K562 (cell line): Measurements from ENCODE around the gene BICC1.

ENCODE experiments used
- CBX2 ChIP-seq: fragments of 200-600 bp; sonication (generic); IDR thresholded peaks from one replicate; pipeline ENCODE4 v1.6.1; 2012; ENCODE audit warnings: mild to moderate bottlenecking, low read length, inconsistent platforms; ENCODE audit not compliant: insufficient read depth, poor library complexity, severe bottlenecking
- ETS1 ChIP-seq: conservative IDR thresholded peaks from 2 replicates; pipeline ENCODE4 v1.6.1; 2011; ENCODE audit warnings: low read depth, mild to moderate bottlenecking, low read length; ENCODE audit not compliant: control insufficient read depth
- FOXA1 ChIP-seq: fragments of 450-650 bp; IDR thresholded peaks from 2 replicates; pipeline ENCODE4 v1.6.1; 2016; ENCODE audit warnings: mild to moderate bottlenecking, borderline replicate concordance
- GABPA ChIP-seq: fragments of 200-800 bp; sonication (Bioruptor generic); conservative IDR thresholded peaks from 2 replicates; pipeline ENCODE4 v1.6.1; 2016; ENCODE audit warnings: low read depth, missing genetic modification characterization, missing compliant biosample characterization
- JUN ChIP-seq, 2 experiments: sonication (generic) in 1 of 2; formaldehyde crosslinking in 1 of 2; IDR thresholded peaks; 2 replicates each; pipeline versions ENCODE4 v1.6.1 to v1.8.0; 2012 to 2022; ENCODE audit warnings: borderline replicate concordance in 2 of 2, mild to moderate bottlenecking in 2 of 2, improper control_type of control experiment in 1 of 2, low read depth in 1 of 2, low read length in 1 of 2, missing genetic modification reagents in 1 of 2
- POLR2A ChIP-seq: fragments of 450-650 bp; conservative IDR thresholded peaks from 2 replicates; pipeline ENCODE4 v1.6.1; 2016
- SIN3A ChIP-seq, 2 experiments: fragments of 150-350 bp in 1 of 2; IDR thresholded peaks; 2 replicates each; pipeline ENCODE4 v1.6.1; 2011 to 2016; ENCODE audit warnings: borderline replicate concordance in 2 of 2, low read depth in 2 of 2, low read length in 2 of 2, mild to moderate bottlenecking in 2 of 2, moderate library complexity in 2 of 2; ENCODE audit not compliant: control insufficient read depth in 1 of 2
- STAT5A ChIP-seq: IDR thresholded peaks from 2 replicates; pipeline ENCODE4 v1.6.1; 2012; ENCODE audit warnings: low read length, inconsistent platforms, borderline replicate concordance
- ZNF384 ChIP-seq: IDR thresholded peaks from 2 replicates; pipeline ENCODE4 v1.6.1; 2012; ENCODE audit warnings: low read depth, low read length, improper control_type of control experiment
- ZNF395 ChIP-seq: fragments of 200-800 bp; sonication (Bioruptor generic); IDR thresholded peaks from 2 replicates; pipeline ENCODE4 v1.6.1; 2017; ENCODE audit warnings: missing genetic modification characterization, missing compliant biosample characterization
- ZNF561 ChIP-seq: fragments of 450-650 bp; formaldehyde crosslinking; conservative IDR thresholded peaks from 2 replicates; pipeline ENCODE4 v1.4.0; 2020; ENCODE audit warnings: mild to moderate bottlenecking, moderate library complexity
- ZNF639 ChIP-seq, 2 experiments: fragments of 200-800 bp in 1 of 2; sonication (Bioruptor generic) in 1 of 2; sonication (generic) in 1 of 2; formaldehyde crosslinking in 1 of 2; IDR thresholded peaks in 1 of 2; conservative IDR thresholded peaks in 1 of 2; 2 replicates each; pipeline versions ENCODE4 v1.5.0 to v1.6.1; 2016 to 2020; ENCODE audit warnings: missing compliant biosample characterization in 1 of 2, missing genetic modification characterization in 1 of 2, missing genetic modification reagents in 1 of 2

- TF ChIP-seq ZNF384 (no peak), ZNF639 (CRISPR knock-in tag; conservative IDR thresholded peaks at IDR 0.05 in 1 of 2, IDR thresholded peaks at IDR 0.05 in 1 of 2) (no peak), POLR2A (no peak), FOXA1 (no peak), ZNF561 (CRISPR knock-in tag) (no peak), STAT5A (no peak), ZNF395 (CRISPR knock-in tag) (no peak), JUN (IDR thresholded peaks at IDR 0.05; ENCODE audit: borderline replicate concordance, low read depth, low read length) (no peak), JUN (CRISPR knock-in tag; IDR thresholded peaks at IDR 0.05; ENCODE audit: borderline replicate concordance) (no peak), ETS1 (no peak), GABPA (tag) (no peak), SIN3A (IDR thresholded peaks at IDR 0.05; ENCODE audit: borderline replicate concordance in 2 of 2, control insufficient read depth in 1 of 2, low read depth in 2 of 2, low read length in 2 of 2) (no peak), CBX2 (no peak)
These were observed 307.7 kb downstream of the BICC1 start for GRCh38 chr10:58820386-58820785.
